ENCODE results near the gene ANXA2R. TPM values are rescaled to one million over a fixed set of nuclear protein-coding genes. Genes with fewer than 3 reads are reported as not detected.
A peak's percentile ranks its signal among the peaks of the same experiment; 100 is the strongest.

Gene ANXA2R
- total and polyA plus RNA-seq, 9 of the 15 experiments (the other 6 are each of a cell fraction or from before 2014, with no cell fraction given): 2.1 to 4.8 (median 3.4) TPM

DNA sequence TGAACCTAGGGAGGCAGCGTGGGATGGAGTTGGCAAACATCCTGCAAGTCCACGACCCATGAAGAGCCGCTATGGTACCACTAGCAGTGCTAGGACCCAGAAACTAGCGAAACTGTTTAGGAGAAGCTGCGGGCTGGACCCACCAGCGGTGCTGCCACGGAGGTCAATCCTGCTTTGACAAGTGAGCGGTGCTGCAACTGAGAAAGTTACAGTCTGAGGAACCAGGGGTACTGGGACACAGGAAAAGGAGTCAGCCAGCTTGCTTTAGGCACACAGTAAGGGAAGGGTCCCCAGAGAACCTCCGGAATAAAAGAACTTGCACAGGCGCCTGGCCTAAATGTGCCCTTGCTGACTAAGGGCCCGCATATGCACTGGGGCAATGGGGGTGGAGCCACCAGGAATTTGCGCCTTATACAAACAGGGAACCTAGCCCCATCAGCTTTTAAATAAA is 23.6 kb upstream of the ANXA2R start (continued):
- TF ChIP-seq, protein P1, sequence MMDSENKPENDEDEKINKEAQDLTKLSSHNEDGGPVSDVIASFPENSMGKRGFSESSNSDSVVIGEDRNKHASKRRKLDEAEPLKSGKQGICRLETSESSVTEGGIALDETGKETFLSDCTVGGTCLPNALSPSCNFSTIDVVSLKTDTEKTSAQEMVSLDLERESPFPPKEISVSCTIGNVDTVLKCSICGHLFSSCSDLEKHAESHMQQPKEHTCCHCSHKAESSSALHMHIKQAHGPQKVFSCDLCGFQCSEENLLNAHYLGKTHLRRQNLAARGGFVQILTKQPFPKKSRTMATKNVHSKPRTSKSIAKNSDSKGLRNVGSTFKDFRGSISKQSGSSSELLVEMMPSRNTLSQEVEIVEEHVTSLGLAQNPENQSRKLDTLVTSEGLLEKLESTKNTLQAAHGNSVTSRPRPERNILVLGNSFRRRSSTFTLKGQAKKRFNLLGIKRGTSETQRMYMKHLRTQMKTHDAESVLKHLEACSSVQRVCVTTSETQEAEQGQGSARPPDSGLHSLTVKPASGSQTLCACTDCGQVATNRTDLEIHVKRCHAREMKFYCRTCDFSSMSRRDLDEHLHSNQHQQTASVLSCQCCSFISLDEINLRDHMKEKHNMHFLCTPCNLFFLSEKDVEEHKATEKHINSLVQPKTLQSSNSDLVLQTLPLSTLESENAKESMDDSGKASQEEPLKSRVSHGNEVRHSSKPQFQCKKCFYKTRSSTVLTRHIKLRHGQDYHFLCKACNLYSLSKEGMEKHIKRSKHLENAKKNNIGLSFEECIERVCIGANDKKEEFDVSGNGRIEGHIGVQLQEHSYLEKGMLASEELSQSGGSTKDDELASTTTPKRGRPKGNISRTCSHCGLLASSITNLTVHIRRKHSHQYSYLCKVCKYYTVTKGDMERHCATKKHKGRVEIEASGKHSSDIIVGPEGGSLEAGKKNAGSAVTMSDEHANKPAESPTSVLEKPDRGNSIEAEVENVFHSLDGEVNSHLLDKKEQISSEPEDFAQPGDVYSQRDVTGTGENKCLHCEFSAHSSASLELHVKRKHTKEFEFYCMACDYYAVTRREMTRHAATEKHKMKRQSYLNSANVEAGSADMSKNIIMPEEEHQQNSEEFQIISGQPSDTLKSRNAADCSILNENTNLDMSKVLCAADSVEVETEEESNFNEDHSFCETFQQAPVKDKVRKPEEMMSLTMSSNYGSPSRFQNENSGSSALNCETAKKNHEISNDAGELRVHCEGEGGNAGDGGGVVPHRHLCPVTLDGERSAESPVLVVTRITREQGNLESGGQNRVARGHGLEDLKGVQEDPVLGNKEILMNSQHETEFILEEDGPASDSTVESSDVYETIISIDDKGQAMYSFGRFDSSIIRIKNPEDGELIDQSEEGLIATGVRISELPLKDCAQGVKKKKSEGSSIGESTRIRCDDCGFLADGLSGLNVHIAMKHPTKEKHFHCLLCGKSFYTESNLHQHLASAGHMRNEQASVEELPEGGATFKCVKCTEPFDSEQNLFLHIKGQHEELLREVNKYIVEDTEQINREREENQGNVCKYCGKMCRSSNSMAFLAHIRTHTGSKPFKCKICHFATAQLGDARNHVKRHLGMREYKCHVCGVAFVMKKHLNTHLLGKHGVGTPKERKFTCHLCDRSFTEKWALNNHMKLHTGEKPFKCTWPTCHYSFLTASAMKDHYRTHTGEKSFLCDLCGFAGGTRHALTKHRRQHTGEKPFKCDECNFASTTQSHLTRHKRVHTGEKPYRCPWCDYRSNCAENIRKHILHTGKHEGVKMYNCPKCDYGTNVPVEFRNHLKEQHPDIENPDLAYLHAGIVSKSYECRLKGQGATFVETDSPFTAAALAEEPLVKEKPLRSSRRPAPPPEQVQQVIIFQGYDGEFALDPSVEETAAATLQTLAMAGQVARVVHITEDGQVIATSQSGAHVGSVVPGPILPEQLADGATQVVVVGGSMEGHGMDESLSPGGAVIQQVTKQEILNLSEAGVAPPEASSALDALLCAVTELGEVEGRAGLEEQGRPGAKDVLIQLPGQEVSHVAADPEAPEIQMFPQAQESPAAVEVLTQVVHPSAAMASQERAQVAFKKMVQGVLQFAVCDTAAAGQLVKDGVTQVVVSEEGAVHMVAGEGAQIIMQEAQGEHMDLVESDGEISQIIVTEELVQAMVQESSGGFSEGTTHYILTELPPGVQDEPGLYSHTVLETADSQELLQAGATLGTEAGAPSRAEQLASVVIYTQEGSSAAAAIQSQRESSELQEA (IDR thresholded peaks at IDR 0.05; ENCODE audit: low read depth): no peak
- TF ChIP-seq HMGXB4 (CRISPR knock-in tag; IDR thresholded peaks at IDR 0.05): no peak
- no peak for TF ChIP-seq POLR2AphosphoS2 (IDR thresholded peaks at IDR 0.05; ENCODE audit: low read length)
- TF ChIP-seq MECOM (CRISPR knock-in tag; IDR thresholded peaks at IDR 0.05): no peak
- TF ChIP-seq CBFA2T2 (conservative IDR thresholded peaks at IDR 0.05): no peak
- TF ChIP-seq, protein P2, sequence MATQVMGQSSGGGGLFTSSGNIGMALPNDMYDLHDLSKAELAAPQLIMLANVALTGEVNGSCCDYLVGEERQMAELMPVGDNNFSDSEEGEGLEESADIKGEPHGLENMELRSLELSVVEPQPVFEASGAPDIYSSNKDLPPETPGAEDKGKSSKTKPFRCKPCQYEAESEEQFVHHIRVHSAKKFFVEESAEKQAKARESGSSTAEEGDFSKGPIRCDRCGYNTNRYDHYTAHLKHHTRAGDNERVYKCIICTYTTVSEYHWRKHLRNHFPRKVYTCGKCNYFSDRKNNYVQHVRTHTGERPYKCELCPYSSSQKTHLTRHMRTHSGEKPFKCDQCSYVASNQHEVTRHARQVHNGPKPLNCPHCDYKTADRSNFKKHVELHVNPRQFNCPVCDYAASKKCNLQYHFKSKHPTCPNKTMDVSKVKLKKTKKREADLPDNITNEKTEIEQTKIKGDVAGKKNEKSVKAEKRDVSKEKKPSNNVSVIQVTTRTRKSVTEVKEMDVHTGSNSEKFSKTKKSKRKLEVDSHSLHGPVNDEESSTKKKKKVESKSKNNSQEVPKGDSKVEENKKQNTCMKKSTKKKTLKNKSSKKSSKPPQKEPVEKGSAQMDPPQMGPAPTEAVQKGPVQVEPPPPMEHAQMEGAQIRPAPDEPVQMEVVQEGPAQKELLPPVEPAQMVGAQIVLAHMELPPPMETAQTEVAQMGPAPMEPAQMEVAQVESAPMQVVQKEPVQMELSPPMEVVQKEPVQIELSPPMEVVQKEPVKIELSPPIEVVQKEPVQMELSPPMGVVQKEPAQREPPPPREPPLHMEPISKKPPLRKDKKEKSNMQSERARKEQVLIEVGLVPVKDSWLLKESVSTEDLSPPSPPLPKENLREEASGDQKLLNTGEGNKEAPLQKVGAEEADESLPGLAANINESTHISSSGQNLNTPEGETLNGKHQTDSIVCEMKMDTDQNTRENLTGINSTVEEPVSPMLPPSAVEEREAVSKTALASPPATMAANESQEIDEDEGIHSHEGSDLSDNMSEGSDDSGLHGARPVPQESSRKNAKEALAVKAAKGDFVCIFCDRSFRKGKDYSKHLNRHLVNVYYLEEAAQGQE (IDR thresholded peaks at IDR 0.05; ENCODE audit: borderline replicate concordance): no peak
- TF ChIP-seq, protein P2 (CRISPR knock-in tag; IDR thresholded peaks at IDR 0.05; ENCODE audit: low read depth): no peak; the same call in 1 of the 2 replicates
- peak; percentile 20 for TF ChIP-seq TAF1 (IDR thresholded peaks at IDR 0.05; ENCODE audit: control insufficient read depth, extremely low read depth, insufficient read depth, low read length, severe bottlenecking)
- TF ChIP-seq EP300 (IDR thresholded peaks at IDR 0.05; ENCODE audit: low read length): no peak

Data from K562 (cell line).